Stimulated activated effector memory CD8-positive, alpha-beta T cell treated with anti-CD3 and anti-CD28 coated beads, Interleukin-12 subunit alpha, Interleukin-12 subunit beta, amount 100 ng/mL, for 72 hours (primary cell): ENCODE results near the gene PROP1.
A peak's percentile ranks its signal among the peaks of the same experiment; 100 is the strongest.
"Not testable (repeated sequence)": the region's sequence is repeated elsewhere in the genome, so short reads cannot be mapped to it uniquely, and the experiment has no call there.

ENCODE experiments used
- ATAC-seq: fragments of 150-1000 bp; cut with Tn5 transposase; 2 replicates; pipeline ENCODE4 v1.10.0; 2021
- DNase-seq, 2 donors: peaks; one replicate each; pipeline ENCODE4 v3.0.0; 2021 to 2022; ENCODE audit warnings: low spot score in 2 of 2
- H3K27ac Mint-ChIP-seq: one replicate; pipeline ENCODE4 v1.8.0; 2022; ENCODE audit warnings: mild to moderate bottlenecking, mixed read lengths
- H3K36me3 Mint-ChIP-seq: one replicate; pipeline ENCODE4 v1.8.0; 2022; ENCODE audit warnings: mild to moderate bottlenecking, mixed read lengths
- H3K4me1 Mint-ChIP-seq: one replicate; pipeline ENCODE4 v1.8.0; 2022; ENCODE audit warnings: mixed read lengths
- H3K4me3 Mint-ChIP-seq: one replicate; pipeline ENCODE4 v1.8.0; 2022; ENCODE audit warnings: mild to moderate bottlenecking, mixed read lengths
- H3K9me3 Mint-ChIP-seq: one replicate; pipeline ENCODE4 v1.8.0; 2022; ENCODE audit warnings: mixed read lengths

The PROP1 gene

DNA sequence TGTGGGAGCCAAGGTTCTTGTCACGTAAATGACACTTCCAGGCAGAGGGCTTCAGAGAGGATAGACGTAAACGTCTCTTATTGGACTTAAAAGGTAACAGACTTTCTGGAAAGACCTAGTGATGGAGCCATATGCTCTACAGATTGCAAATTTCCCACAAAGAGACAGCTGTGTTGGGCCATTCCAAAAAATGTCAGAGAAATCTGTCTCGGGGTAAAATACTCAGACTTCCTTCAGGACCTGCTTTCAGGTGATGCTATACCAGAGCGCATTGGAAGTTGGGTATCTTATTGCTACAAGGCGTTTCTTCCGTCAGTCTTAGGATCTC, 29.2 kb downstream of the PROP1 start:
- Mint-ChIP-seq H3K4me1 (peaks cover 8% of the 10 kb centered on the region), H3K9me3 (peaks cover 3% of the 10 kb centered on the region), H3K4me3 (no peak overlapping the region), H3K27ac (no peak overlapping the region), H3K36me3 (no peaks in the 10 kb centered on the region)
- no peak for DNase-seq
- no peak for ATAC-seq

DNA sequence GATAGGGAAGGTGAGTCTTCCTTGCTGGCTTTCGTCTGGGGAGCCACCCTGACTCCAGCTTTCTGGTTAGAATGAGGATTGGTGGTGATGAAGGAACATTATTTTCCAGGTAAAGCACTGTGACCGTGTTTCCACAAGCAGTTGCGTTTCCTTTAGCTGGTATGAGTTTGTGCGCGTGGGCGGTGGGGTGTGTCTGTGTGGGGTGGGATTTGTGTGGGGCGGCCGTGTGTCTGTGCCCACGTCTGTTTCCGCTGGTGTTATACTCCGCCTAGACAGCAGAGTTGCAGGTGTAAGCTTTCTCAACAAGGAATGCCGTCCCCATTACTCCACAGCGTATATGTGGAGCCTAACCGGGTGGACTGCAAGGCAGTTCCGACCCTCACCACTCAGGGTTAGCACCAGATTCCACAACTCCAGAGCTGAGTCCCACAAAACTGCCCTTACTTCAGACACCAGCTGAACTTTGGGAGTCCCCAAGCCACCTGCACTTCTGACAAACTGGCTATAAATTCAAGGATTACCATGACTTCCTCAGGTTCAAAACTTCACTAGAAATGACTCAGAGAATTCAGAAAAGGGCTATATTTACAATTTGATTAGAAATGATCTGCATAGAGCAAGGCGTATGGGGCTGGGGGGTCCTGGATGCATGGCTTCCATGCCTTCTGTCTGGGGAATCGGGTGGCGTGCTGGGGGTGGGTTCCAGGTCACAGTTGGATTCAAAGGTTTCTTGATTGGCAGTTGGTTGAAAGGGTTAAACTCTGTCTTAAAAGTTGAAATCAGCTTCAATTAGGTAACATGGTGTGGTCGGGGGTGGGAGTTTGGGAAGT, 29.8 kb downstream of the PROP1 start:
- H3K27ac Mint-ChIP-seq, result no peak overlapping the region
- no peaks in the 10 kb centered on the region for H3K9me3 Mint-ChIP-seq
- ATAC-seq, result peak; percentile 48

DNA sequence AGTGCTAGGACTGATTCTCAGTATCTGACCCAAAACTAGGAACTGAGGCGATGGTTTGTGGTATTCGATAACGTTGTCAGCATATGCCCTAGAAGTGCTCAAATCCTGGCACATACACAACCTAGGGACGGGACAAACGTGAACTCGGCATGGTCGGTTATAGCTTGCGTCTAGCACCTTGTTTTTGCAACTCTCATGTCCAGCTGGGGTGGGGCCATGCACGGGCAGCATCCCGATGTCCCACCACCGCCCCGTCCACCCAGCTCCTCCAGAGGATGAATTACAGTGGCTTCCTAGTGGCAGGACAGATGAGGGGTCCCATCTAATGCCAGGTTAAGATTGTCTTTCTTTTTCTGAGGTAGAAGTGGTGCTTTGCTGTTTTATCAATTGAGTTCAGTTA, 31.6 kb downstream of the PROP1 start:
- Mint-ChIP-seq H3K4me1 (peaks cover 19% of the 10 kb centered on the region), H3K27ac (no peak overlapping the region), H3K9me3 (no peaks in the 10 kb centered on the region), H3K36me3 (no peaks in the 10 kb centered on the region), H3K4me3 (no peak overlapping the region)
- DNase-seq (no peak), ATAC-seq (no peak)

More for the DNA sequence above, 29.8 kb downstream of the PROP1 start:
- no peaks in the 10 kb centered on the region for H3K36me3 Mint-ChIP-seq
- H3K4me3 Mint-ChIP-seq, result no peak overlapping the region
- peaks cover 9% of the 10 kb centered on the region for H3K4me1 Mint-ChIP-seq
- no peak for DNase-seq

DNA sequence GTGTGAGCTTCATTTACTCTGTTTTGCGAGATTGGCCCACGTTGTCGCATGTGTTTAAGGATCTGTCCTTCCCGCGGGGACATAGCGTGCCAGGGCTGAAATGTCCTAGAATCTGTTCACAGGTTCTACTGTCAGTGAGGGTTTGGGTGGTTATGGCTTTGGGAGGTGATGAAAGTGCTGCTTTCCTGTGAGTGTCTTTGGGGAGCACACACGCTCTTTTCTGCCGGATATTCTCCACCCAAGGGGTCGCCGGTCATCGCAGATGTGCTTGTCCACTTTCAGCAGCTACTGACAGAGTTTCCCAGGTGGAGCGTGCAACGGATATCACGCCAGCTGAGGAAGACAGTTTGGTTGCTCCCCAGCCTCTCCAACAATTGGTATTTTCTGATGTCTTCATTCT, 32.1 kb downstream of the PROP1 start:
- Mint-ChIP-seq H3K4me1 (peaks cover 19% of the 10 kb centered on the region), H3K4me3 (no peak overlapping the region), H3K27ac (no peak overlapping the region), H3K9me3 (no peaks in the 10 kb centered on the region), H3K36me3 (no peaks in the 10 kb centered on the region)
- ATAC-seq (no peak), DNase-seq (no peak)

DNA sequence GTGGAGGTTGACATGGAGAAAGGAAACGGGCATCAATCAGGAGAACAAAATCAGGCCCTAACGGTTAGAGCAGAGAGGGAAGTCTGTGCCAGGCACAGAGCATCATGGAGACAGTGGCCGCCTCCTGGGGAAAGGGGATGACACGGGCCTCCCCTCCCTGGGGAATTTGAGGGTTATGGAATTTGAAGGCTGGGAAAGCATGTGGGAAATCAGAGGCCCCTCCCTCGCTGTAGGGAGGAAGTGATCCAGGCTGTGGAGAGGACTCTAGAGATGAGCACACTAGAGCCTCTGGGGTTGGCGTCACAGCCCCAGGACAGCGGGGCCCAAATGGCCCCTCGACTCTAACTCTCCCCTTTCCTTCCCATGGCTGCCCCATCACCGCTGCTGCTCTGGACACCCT, 36.7 kb downstream of the PROP1 start:
- no peak for ATAC-seq
- no peak for DNase-seq
- Mint-ChIP-seq H3K9me3 (no peaks in the 10 kb centered on the region), H3K36me3 (no peaks in the 10 kb centered on the region), H3K27ac (no peak overlapping the region), H3K4me1 (peaks cover 10% of the 10 kb centered on the region), H3K4me3 (no peak overlapping the region)

DNA sequence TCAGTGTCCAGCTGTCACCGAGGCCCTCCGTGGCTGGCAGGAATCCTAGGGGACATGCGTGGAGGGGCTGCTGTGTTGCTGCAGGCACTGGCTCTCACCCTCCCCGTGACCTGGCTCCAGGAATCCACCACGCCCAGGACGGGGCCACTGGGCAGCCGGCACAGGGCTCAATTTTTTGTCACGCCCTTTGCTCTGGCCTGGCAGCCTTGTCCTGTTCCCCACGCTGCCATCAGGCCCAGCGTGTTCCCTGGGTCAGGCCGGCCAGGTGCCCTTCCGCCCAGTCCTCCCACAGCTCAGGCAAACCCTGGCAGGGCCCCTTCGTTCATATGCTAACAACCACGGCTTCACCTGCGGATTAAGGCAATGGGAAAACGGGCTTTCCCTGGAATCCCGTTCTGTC, 37.3 kb downstream of the PROP1 start:
- no peaks in the 10 kb centered on the region for H3K36me3 Mint-ChIP-seq
- peaks cover 10% of the 10 kb centered on the region for H3K4me1 Mint-ChIP-seq
- no peak overlapping the region for H3K4me3 Mint-ChIP-seq
- H3K9me3 Mint-ChIP-seq, result no peaks in the 10 kb centered on the region
- H3K27ac Mint-ChIP-seq, result no peak overlapping the region
- DNase-seq (no peak), ATAC-seq (no peak)

DNA sequence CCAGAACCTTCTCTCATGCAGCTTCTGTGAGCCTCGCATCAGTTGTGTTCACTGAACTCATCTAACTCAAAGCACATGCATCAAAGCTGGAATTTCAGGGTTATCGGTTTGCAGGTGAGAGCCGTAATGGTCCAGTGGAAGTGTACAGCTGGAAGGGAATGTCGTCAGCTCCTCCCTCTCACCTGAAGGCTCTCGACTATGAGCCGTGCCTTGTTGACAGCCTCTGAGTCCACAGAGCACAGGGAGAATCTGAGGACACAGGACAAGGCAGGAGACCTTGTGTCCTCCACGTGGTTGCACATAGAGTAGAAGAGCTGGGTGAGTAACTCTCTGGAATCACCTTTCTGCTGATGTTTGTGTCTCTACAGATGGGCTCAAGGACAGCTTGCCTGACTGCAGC, 38.8 kb downstream of the PROP1 start:
- DNase-seq, result no peak
- Mint-ChIP-seq H3K27ac (no peak overlapping the region), H3K9me3 (no peaks in the 10 kb centered on the region), H3K4me1 (peaks cover 10% of the 10 kb centered on the region), H3K36me3 (peaks cover under 1% of the 10 kb centered on the region), H3K4me3 (no peak overlapping the region)
- ATAC-seq, result no peak

DNA sequence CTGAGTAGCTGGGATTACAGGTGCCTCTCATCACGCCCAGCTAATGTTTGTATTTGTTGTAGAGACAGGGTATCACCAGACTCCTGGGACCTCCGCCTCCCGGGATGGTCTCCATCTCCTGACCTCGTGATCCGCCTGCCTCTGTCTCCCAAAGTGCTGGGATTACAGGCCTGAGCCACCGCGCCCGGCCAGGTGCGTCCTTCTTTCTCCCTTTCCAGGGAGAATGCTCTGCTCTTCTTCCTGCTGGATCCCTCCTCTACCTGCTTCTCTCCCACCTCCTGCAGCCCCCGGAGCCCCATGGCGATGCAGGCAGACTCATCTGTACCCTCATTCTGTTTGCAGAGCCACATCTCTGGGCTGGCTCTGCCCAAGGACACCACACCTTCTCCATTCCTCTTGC, 42.9 kb downstream of the PROP1 start:
- not testable (repeated sequence) for H3K4me1 Mint-ChIP-seq, DNase-seq, H3K36me3 Mint-ChIP-seq, H3K9me3 Mint-ChIP-seq, H3K4me3 Mint-ChIP-seq, ATAC-seq, H3K27ac Mint-ChIP-seq

DNA sequence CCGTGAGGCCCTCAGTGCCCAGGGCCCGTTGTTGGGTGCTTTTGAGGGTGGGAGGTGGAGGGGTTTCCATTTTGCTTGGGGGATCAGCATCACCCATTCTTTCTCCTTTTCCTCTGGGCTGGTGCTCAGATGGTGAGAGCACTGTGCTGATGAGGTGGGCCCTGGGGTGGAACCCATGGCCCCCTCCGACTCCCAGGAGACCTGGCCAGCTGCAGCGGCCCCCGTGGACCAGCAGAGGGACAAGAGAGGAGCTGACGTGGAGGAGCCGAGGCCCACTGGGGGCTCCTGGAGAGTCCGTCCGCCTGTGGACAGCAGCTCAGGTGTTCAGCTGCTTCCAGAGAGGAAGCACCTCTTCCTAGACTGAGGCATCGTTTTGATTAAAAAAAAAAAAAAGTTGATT, 46.4 kb downstream of the PROP1 start:
- not testable (repeated sequence) for H3K9me3 Mint-ChIP-seq

DNA sequence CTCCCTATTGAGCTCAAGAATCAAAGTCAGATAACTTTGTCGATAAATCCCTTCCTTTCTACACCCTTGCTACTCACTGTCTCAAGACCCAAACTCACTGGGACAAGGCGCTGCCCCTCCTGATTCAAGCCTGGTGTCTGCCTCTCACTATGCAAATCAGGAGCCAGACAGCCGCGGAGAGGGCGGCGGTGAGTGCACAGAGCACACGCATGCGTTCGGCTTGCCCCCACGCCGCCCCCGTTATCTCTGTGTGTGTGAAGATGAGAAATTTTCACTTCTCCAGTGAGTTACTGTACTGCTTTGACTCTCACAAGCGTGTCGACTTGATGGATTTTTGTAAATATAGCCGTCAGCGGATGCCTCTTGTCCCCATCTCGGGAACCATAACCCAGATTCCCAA, 47.0 kb downstream of the PROP1 start:
- H3K4me1 Mint-ChIP-seq, H3K4me3 Mint-ChIP-seq: not testable (repeated sequence)

More for the DNA sequence above, 46.4 kb downstream of the PROP1 start:
- H3K36me3 Mint-ChIP-seq, ATAC-seq, H3K4me1 Mint-ChIP-seq, H3K27ac Mint-ChIP-seq, DNase-seq, H3K4me3 Mint-ChIP-seq: not testable (repeated sequence)

DNA sequence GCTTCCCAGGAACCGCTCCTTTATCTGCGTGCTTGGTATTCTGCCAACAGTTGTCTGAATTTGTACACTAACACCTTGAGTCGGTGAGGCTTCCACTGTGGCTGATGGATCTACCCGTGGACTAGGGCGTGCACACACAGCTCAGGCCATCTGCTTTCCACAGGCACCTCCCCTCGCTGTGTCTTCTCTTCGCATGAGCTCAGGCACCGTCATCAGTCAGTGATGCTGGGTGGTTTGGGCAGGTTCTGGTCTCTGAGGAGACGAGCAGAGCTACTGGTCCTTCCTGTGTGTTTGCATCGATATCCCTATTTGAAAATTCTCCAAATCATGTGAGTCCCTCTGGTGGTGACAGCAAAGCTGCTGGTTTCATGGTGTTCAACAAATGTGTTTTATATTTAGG, 48.1 kb downstream of the PROP1 start:
- not testable (repeated sequence) for ATAC-seq, H3K9me3 Mint-ChIP-seq, DNase-seq, H3K4me1 Mint-ChIP-seq, H3K4me3 Mint-ChIP-seq, H3K27ac Mint-ChIP-seq, H3K36me3 Mint-ChIP-seq

More for the DNA sequence above, 47.0 kb downstream of the PROP1 start:
- DNase-seq, H3K27ac Mint-ChIP-seq, H3K9me3 Mint-ChIP-seq, H3K36me3 Mint-ChIP-seq, ATAC-seq: not testable (repeated sequence)

DNA sequence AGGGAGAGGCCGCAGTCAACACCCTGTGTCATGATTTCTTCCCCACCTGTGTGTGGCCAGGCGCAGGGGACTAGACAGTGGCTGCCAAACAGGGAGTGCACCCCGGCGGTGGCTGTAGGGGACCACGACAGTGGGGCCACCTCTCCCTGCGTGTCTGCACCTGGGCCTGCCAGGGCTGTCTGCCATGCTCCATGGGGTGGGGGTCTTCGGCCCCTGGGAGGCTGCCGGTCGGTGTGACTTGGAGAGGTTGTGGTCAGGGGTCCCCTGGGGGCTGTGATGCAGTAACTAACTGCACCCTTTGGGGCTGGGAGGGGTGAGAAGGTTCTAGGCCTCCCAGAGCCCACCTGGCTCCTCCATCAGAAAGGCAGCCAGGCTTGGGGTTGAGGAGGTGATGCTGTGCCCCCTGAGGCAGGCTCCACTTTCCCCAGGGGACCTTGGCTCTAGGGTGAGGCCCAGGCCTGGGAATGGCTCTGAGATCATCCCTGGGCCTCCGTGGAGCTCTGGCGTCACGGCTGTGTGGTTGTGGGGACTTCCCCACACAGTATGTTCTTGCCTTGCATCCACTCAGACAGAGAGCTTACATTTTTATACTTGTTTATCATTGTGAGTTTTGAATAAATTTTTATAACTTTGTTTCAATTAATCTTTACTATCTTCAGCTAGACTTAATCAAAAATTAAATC, 50.3 kb downstream of the PROP1 start:
- not testable (repeated sequence) for H3K4me1 Mint-ChIP-seq, H3K4me3 Mint-ChIP-seq, H3K36me3 Mint-ChIP-seq, H3K27ac Mint-ChIP-seq, DNase-seq, H3K9me3 Mint-ChIP-seq
- ATAC-seq, result peak; percentile 65

DNA sequence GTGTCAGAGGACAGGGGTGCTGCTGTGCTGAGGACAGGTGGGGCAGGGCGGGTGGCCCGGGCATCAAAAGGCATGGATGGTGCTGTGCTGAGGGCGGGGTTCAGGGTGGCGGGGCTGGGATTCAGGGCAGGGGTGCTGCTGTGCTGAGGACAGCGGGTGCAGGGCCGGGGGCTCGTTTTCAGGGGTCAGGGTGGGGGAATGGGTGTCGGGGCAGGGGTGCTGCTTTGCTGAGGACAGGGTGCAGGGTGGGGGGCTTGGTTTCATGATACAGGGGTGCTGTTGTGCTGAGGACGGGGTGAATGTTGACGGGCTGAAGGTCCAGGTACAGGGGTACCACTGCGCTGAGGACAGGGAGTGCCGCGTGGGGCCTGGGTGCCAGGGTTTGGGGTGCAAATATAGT, 50.9 kb downstream of the PROP1 start:
- DNase-seq, H3K4me3 Mint-ChIP-seq, ATAC-seq, H3K9me3 Mint-ChIP-seq, H3K36me3 Mint-ChIP-seq, H3K27ac Mint-ChIP-seq, H3K4me1 Mint-ChIP-seq: not testable (repeated sequence)

DNA sequence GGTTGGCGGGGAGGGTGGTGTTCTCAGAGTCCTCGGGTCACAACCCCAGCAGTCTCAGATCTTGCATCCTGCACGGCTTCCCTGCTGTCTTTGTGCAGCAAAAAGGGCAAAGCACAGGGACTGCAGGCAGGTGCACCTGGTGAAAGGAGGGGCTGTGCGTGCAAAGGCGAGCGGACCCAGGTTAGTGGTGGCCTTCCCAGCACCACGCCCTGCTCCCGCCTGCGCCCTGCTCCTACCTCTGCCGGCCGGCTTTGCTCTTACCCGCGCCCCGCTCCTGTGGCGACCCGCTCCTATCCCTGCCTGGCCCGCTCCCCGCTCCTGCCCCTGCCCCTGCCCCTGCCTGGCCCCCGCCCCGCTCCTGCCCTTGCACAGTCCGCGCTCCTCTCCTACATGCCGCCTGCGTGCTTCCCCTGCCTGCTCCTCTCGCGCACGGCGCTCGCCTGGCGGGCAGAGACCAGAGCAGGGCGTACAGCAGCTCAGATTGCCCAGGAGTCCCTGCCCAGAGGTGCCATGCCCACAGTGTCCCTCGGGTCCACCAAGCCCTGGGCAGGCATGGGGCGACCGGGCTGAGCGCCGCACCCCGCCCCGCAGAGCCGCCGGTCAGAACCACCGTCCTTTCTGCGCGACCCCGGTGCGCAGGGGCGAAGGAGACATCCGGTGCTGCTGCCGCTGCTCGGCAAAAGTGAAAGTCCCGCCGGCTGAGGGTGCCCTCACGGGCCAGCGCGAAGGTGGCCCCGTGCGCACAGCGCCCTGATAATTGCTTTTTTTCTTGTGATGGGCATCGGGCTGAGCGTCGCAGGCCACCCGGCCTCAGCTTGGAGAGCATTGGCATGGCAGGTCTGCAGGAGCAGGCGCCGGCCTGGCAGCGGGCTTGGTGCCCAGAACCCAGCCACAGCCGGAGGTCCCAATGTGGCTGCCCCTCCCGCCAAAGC, 52.0 kb downstream of the PROP1 start:
- H3K4me1 Mint-ChIP-seq, H3K27ac Mint-ChIP-seq, H3K9me3 Mint-ChIP-seq, H3K36me3 Mint-ChIP-seq: not testable (repeated sequence)
- ATAC-seq, result peak; percentile 68
- peak in 1 of 2 donors; percentile 65 for DNase-seq
- H3K4me3 Mint-ChIP-seq, result peak overlapping the region; percentile 60

DNA sequence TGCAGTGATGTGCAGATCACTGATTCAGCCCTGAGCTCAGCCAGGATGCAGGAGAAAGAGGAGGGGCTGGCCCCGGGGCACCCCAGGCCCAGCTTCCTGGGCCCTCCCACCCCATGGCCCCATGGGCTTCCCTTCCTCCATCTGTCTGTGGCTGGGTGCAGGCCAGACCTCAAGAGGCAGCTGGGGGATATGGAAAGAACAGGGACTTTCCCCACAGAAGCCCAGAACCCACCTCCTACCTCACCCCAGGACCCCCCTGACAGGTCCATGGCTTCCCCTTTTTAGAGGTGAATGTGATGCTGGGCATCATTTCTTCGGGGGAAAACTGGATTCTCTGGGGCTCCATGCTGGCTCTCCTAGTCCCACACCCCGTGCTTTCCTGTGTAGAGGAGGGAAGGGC, 53.1 kb downstream of the PROP1 start:
- not testable (repeated sequence) for H3K4me3 Mint-ChIP-seq, ATAC-seq, H3K36me3 Mint-ChIP-seq, H3K9me3 Mint-ChIP-seq, H3K4me1 Mint-ChIP-seq, H3K27ac Mint-ChIP-seq, DNase-seq
